Measurements from ENCODE around the gene RPS6KB1.
"Not testable (repeated sequence)": the region's sequence is repeated elsewhere in the genome, so short reads cannot be mapped to it uniquely, and the experiment has no call there.

RPS6KB1 gene

GRCh38 chr17:59851439-59852375, 41.2 kb upstream of the RPS6KB1 start:
- TF ChIP-seq, protein P1, sequence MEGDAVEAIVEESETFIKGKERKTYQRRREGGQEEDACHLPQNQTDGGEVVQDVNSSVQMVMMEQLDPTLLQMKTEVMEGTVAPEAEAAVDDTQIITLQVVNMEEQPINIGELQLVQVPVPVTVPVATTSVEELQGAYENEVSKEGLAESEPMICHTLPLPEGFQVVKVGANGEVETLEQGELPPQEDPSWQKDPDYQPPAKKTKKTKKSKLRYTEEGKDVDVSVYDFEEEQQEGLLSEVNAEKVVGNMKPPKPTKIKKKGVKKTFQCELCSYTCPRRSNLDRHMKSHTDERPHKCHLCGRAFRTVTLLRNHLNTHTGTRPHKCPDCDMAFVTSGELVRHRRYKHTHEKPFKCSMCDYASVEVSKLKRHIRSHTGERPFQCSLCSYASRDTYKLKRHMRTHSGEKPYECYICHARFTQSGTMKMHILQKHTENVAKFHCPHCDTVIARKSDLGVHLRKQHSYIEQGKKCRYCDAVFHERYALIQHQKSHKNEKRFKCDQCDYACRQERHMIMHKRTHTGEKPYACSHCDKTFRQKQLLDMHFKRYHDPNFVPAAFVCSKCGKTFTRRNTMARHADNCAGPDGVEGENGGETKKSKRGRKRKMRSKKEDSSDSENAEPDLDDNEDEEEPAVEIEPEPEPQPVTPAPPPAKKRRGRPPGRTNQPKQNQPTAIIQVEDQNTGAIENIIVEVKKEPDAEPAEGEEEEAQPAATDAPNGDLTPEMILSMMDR (IDR thresholded peaks at IDR 0.05; ENCODE audit: low read depth, low read length, missing control alignments), result no peak
- no peak for DNase-seq (ENCODE audit: low read depth)
- no peak overlapping the region for H3K4me3 ChIP-seq (ENCODE audit: low read depth, low read length)

DNA sequence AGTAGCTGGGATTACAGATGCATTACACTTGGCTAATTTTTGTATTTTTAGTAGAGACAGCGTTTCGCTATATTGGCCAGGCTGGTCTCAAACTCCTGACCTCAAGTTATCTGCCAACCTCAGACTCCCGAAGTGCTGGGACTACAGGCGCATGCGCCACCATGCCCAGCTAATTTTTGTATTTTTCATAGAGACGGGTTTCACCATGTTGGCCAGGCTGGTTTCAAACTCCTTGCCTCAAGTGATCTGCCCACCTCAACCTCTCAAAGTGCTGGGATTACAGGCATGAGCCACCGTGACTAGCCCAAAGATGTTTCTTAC, 40.1 kb upstream of the RPS6KB1 start:
- H3K4me3 ChIP-seq (ENCODE audit: low read depth, low read length); DNase-seq (ENCODE audit: low read depth): not testable (repeated sequence)

DNA sequence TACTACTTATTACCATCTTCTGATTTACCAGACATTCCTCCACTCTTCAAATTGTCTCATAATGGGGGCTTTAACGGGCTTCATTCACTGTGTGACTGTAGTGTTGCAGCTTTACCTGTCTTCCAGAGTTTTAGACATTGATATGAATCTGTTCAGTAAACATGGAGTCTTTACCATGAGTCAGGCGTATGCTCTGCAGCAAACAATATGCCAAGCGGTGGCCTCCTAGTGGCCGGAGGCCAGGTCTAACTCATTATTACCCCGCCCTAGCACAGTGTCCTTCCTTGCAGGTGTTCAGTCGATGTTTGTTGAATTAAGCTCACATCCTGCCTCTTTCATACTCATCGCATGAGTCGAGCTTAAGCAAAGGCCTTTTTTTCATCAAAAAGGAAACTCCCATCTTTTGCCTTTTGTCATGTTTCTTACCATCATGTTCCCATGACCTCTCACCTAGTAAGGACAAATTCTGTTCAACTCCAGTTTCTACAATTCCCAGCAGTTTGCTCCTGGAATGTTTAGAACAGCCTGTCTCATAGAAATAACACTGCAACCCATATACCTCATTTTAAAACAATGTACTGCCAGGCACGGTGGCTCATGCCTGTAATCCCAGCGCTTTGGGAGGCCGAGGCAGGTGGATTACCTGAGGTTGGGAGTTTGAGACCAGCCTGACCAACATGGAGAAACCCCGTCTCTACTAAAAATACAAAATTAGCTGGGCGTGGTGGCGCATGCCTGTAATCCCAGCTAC, 39.6 kb upstream of the RPS6KB1 start:
- TF ChIP-seq, protein P1 (IDR thresholded peaks at IDR 0.05; ENCODE audit: low read depth, low read length, missing control alignments), result peak; percentile 79
- no peak overlapping the region for H3K4me3 ChIP-seq (ENCODE audit: low read depth, low read length)
- no peak for DNase-seq (ENCODE audit: low read depth)

DNA sequence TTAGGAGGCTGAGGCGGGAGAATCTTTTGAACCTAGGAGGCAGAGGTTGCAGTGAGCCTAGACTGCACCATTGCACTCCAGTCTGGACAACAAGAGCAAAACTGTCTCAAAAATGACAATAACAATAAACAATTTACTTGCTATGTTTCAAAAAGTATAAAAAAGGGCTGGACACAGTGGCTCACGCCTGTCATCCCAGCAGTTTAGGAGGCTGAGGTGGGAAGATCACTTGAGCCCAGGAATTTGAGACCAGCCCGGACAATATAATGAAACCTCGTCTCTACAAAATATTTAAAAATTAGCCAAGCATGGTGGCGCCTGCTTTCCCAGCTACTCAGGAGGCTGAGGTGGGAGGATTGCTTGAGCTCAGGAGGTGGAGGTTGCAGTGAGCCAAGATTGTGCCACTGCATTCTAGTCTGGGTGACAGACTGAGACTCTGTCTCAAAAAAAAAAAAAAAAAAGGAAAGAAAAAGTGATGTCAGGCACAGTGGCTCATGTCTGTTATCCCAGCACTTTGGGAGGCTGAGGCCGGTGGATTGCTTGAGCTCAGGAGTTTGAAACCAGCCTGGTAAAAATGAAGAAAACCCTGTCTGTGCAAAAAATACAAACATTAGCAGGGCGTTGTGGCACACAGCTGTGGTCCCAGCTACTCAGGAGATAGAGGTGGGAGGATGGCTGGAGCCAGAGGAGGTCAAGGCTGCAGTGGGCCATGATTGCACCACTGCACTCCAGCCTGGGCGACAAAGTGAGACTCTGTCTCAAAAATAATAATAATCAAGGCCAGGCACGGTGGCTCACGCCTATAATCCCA, 38.8 kb upstream of the RPS6KB1 start:
- not testable (repeated sequence) for H3K4me3 ChIP-seq (ENCODE audit: low read depth, low read length); DNase-seq (ENCODE audit: low read depth)

GRCh38 chr17:59856859-59857794, 35.8 kb upstream of the RPS6KB1 start:
- DNase-seq (ENCODE audit: low read depth), result no peak
- no peak overlapping the region for H3K4me3 ChIP-seq (ENCODE audit: low read depth, low read length)
- TF ChIP-seq, protein P1 (IDR thresholded peaks at IDR 0.05; ENCODE audit: low read depth, low read length, missing control alignments), result no peak

DNA sequence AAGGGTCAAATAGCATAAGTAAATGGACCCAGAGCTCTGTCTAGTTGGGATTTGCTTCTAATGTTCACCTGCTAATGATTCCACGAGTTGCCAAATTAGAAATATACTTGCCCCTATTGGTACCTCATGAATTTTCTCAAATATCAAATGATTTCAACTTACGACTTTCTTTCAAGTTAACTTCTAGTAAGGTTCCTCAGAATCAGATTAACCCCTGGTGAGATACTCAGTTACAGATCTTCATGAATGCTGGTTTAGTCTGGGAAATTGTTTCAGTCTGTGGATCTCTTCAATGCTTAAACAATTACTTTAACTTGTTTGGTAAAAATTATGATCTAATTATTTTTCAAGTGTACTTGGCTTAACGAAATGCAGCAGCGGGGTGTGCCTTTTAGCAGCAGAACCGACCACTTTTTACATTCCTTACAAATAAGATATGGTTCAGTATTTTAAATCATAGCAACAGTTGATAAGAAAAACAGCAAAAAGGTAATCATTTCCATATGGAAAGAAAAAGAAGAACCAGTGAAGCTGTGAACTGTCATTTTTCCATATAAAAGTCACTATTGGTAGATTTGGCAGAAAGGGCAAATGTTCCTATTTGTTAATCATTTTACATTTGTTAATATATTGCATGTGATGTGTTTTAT, 34.6 kb upstream of the RPS6KB1 start:
- no peak for DNase-seq (ENCODE audit: low read depth)
- H3K4me3 ChIP-seq (ENCODE audit: low read depth, low read length), result no peak overlapping the region
- TF ChIP-seq, protein P1 (IDR thresholded peaks at IDR 0.05; ENCODE audit: low read depth, low read length, missing control alignments), result no peak

DNA sequence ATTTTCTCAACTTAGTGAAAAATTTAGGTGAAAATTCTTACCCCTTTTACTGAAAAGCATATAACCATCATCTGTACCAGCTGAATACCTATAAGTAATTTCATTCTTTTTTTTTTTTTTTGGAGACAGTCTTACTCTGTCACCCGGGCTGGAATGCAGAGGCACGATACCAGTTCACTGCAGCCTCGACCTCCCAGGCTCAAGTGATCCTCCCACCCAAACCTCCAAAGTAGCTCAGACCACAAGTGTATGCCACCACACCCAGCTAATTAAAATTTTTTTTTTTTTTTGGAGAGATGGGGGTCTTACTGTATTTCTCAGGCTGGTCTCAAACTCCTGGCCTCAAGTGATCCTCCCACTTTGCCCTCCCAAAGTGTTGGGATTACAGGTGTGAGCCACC, 34.0 kb upstream of the RPS6KB1 start:
- DNase-seq (ENCODE audit: low read depth), result no peak
- TF ChIP-seq, protein P1 (IDR thresholded peaks at IDR 0.05; ENCODE audit: low read depth, low read length, missing control alignments), result no peak
- H3K4me3 ChIP-seq (ENCODE audit: low read depth, low read length), result no peak overlapping the region
